Parathyroid adenoma (tissue), 2 donors: Measurements from ENCODE around the gene SOCS3.

ENCODE experiments used
- H2AFZ ChIP-seq: fragments of 300-600 bp; sonication (generic); one replicate; pipeline ENCODE4 v1.7.0; 2017; ENCODE audit warnings: antibody characterized with exemption, mild to moderate bottlenecking
- H3K27ac ChIP-seq: fragments of 300-600 bp; sonication (generic); one replicate; pipeline ENCODE4 v1.7.0; 2017
- H3K27me3 ChIP-seq: fragments of 300-600 bp; sonication (generic); one replicate; pipeline ENCODE4 v1.7.0; 2017; ENCODE audit warnings: low read length; ENCODE audit not compliant: control insufficient read depth, insufficient read depth
- H3K36me3 ChIP-seq: fragments of 300-600 bp; sonication (generic); one replicate; pipeline ENCODE4 v1.7.0; 2017; ENCODE audit warnings: low read length; ENCODE audit not compliant: control insufficient read depth, insufficient read depth
- H3K4me1 ChIP-seq: fragments of 300-600 bp; sonication (generic); one replicate; pipeline ENCODE4 v1.7.0; 2017; ENCODE audit warnings: control low read depth
- H3K4me2 ChIP-seq: fragments of 300-600 bp; sonication (generic); one replicate; pipeline ENCODE4 v1.7.0; 2017; ENCODE audit warnings: low read length
- H3K4me3 ChIP-seq: fragments of 300-600 bp; sonication (generic); one replicate; pipeline ENCODE4 v1.7.0; 2017; ENCODE audit warnings: low read depth, low read length
- H3K79me2 ChIP-seq: fragments of 300-600 bp; sonication (generic); one replicate; pipeline ENCODE4 v1.7.0; 2017; ENCODE audit warnings: control low read depth
- H3K9ac ChIP-seq: fragments of 300-600 bp; sonication (generic); one replicate; pipeline ENCODE4 v1.7.0; 2017; ENCODE audit warnings: mild to moderate bottlenecking
- H3K9me3 ChIP-seq: fragments of 300-600 bp; sonication (generic); one replicate; pipeline ENCODE4 v1.7.0; 2017; ENCODE audit warnings: low read length; ENCODE audit not compliant: control insufficient read depth
- CTCF ChIP-seq: fragments of 300-600 bp; sonication (generic); IDR thresholded peaks from one replicate; pipeline ENCODE4 v1.7.0; 2017; ENCODE audit warnings: antibody characterized with exemption, mild to moderate bottlenecking
- donor health status: primary hyperparathyroidism.

The SOCS3 gene

GRCh38 chr17:78345791-78346494 lies 13.9 kb downstream of the SOCS3 start:
- H3K4me2 ChIP-seq = no peak overlapping the region
- no peaks in the 10 kb centered on the region for H3K79me2 ChIP-seq
- no peaks in the 10 kb centered on the region for H3K27me3 ChIP-seq
- no peaks in the 10 kb centered on the region for H3K4me1 ChIP-seq
- H3K9ac ChIP-seq = no peak overlapping the region
- no peak overlapping the region for H3K4me3 ChIP-seq
- no peaks in the 10 kb centered on the region for H3K9me3 ChIP-seq
- H3K36me3 ChIP-seq = no peaks in the 10 kb centered on the region
- no peak overlapping the region for H3K27ac ChIP-seq
- TF ChIP-seq CTCF = no peak
- no peak overlapping the region for H2AFZ ChIP-seq

- H3K4me3 ChIP-seq = no peak overlapping the region
- no peak overlapping the region for H3K4me2 ChIP-seq
- H3K79me2 ChIP-seq = no peaks in the 10 kb centered on the region
- no peaks in the 10 kb centered on the region for H3K36me3 ChIP-seq
- H3K4me1 ChIP-seq = no peaks in the 10 kb centered on the region
- TF ChIP-seq CTCF = no peak
- no peaks in the 10 kb centered on the region for H3K27me3 ChIP-seq
- H3K9ac ChIP-seq = no peak overlapping the region
- peak overlapping the region; percentile 41 for H3K27ac ChIP-seq
- no peak overlapping the region for H2AFZ ChIP-seq
- H3K9me3 ChIP-seq = no peaks in the 10 kb centered on the region
Observed at GRCh38 chr17:78345172-78345571, 14.7 kb downstream of the SOCS3 start.

GRCh38 chr17:78344666-78345065 lies 15.2 kb downstream of the SOCS3 start:
- Histone ChIP-seq H2AFZ (no peak overlapping the region), H3K27ac (peak overlapping the region; percentile 41), H3K36me3 (no peaks in the 10 kb centered on the region), H3K4me1 (no peaks in the 10 kb centered on the region), H3K27me3 (no peaks in the 10 kb centered on the region), H3K4me2 (no peak overlapping the region), H3K9ac (no peak overlapping the region), H3K9me3 (no peaks in the 10 kb centered on the region), H3K4me3 (no peak overlapping the region), H3K79me2 (no peaks in the 10 kb centered on the region)
- TF ChIP-seq CTCF = no peak

DNA sequence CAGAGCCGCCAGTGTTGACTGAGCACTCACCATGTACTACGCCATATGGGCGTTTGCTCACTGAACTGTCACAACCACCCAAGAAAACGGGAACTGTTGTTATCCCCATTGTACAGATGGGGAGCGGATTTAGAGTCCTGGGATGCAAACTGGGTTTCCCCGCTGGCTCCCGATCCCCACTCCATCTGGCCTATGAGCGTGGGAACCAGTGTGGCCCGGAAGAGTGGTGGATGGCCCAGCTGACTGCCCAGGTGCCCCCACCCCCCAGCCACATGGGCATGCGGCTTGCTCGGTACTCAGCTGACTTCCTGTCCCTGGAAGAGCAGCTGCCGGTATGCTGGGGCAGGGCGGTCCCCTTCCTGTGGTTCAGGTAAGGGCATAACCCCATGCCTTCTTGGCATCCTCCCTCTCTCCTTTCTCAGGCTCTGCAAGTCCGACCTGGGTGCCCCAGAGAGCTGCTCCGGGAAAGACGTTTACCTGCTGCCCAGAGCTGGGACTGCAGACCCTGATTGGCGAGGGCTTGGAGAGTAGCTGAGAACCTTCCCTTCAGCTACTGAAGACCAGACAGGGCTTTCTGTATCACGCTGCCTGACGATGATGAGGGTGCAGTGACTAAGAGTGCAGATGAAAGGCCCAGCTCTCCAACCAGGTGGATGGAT lies 16.2 kb downstream of the SOCS3 start:
- Histone ChIP-seq H3K79me2 (no peaks in the 10 kb centered on the region), H3K9me3 (no peaks in the 10 kb centered on the region), H3K4me2 (no peak overlapping the region), H2AFZ (no peak overlapping the region), H3K36me3 (no peaks in the 10 kb centered on the region), H3K27ac (peak overlapping the region; percentile 82), H3K4me3 (no peak overlapping the region), H3K4me1 (no peaks in the 10 kb centered on the region), H3K9ac (no peak overlapping the region), H3K27me3 (no peaks in the 10 kb centered on the region)
- no peak for TF ChIP-seq CTCF

DNA sequence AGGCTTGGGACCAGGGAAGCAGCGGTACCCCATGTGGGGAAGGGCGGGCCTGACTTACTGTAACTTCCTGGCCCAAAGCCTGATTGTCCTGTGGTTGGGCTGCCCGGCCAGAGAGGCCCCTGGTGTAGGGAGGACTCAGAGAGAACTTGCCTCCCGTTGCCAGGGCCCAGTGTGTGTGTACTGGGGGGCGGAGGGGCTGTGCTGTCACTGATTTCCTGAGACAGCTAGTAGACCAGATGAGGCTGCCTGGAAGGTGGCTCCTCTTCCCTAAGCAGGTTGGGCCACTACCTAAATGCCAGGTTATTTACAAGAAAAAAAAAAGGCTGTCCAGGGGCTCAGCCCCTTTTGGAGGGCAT lies 16.7 kb downstream of the SOCS3 start:
- TF ChIP-seq CTCF = no peak
- no peak overlapping the region for H3K9ac ChIP-seq
- no peak overlapping the region for H3K4me3 ChIP-seq

More for the DNA sequence above, 16.7 kb downstream of the SOCS3 start:
- Histone ChIP-seq H3K27me3 (no peaks in the 10 kb centered on the region), H3K9me3 (no peaks in the 10 kb centered on the region), H3K79me2 (no peaks in the 10 kb centered on the region), H3K36me3 (no peaks in the 10 kb centered on the region), H3K4me1 (no peaks in the 10 kb centered on the region), H2AFZ (no peak overlapping the region), H3K27ac (peak overlapping the region; percentile 82), H3K4me2 (no peak overlapping the region)
